Urothelium cell line (cell line): Measurements from ENCODE around the gene MCRIP1.
A peak's percentile ranks its signal among the peaks of the same experiment; 100 is the strongest.

Experiments
- DNase-seq: peaks from one replicate; pipeline ENCODE4 v3.0.0; 2011; ENCODE audit warnings: low spot score, mixed read lengths
- FAIRE-seq: peaks from 2 replicates; lab custom pipeline; 2011; peaks lifted over from hg19 to GRCh38; lab: Jason Lieb, UNC

The MCRIP1 gene

GRCh38 chr17:81822996-81823819 lies 9.9 kb downstream of the MCRIP1 start:
- FAIRE-seq = no peak

GRCh38 chr17:81822312-81822637 lies 10.8 kb downstream of the MCRIP1 start:
- FAIRE-seq (no peak), DNase-seq (no peak)

More at GRCh38 chr17:81822996-81823819, 9.9 kb downstream of the MCRIP1 start:
- DNase-seq = no peak

GRCh38 chr17:81821603-81822311 lies 11.3 kb downstream of the MCRIP1 start:
- DNase-seq (peak; percentile 66), FAIRE-seq (no peak)

- no peak for FAIRE-seq
- no peak for DNase-seq
Measured at GRCh38 chr17:81821147-81821546, 11.9 kb downstream of the MCRIP1 start.

GRCh38 chr17:81819708-81820107 lies 13.4 kb downstream of the MCRIP1 start:
- no peak for DNase-seq
- no peak for FAIRE-seq

GRCh38 chr17:81817758-81818147 lies 15.3 kb downstream of the MCRIP1 start:
- DNase-seq = no peak

GRCh38 chr17:81815646-81815986 lies 17.5 kb downstream of the MCRIP1 start:
- FAIRE-seq = no peak
- no peak for DNase-seq

More at GRCh38 chr17:81817758-81818147, 15.3 kb downstream of the MCRIP1 start:
- FAIRE-seq = no peak

- DNase-seq = no peak
- FAIRE-seq = peak; percentile 35
Measured at GRCh38 chr17:81814748-81815645, 18.1 kb downstream of the MCRIP1 start.

- FAIRE-seq (peak; percentile 74), DNase-seq (no peak)
Measured at GRCh38 chr17:81813861-81814683, 19.0 kb downstream of the MCRIP1 start.

GRCh38 chr17:81813371-81813684 lies 19.8 kb downstream of the MCRIP1 start:
- no peak for FAIRE-seq
- no peak for DNase-seq

- peak; percentile 53 for FAIRE-seq
- no peak for DNase-seq
Measured at GRCh38 chr17:81812571-81813370, 20.3 kb downstream of the MCRIP1 start.

- FAIRE-seq (no peak), DNase-seq (no peak)
Measured at GRCh38 chr17:81811705-81812570, 21.2 kb downstream of the MCRIP1 start.

- DNase-seq (no peak), FAIRE-seq (peak; percentile 9)
Measured at GRCh38 chr17:81810892-81811704, 22.0 kb downstream of the MCRIP1 start.

- DNase-seq (no peak), FAIRE-seq (peak; percentile 37)
Measured at GRCh38 chr17:81810476-81810875, 22.6 kb downstream of the MCRIP1 start.

GRCh38 chr17:81809556-81809998 lies 23.5 kb downstream of the MCRIP1 start:
- no peak for DNase-seq
- FAIRE-seq = no peak

- DNase-seq (no peak), FAIRE-seq (peak; percentile 99)
Measured at GRCh38 chr17:81808778-81809555, 24.1 kb downstream of the MCRIP1 start.

- DNase-seq = no peak
- FAIRE-seq = no peak
Measured at GRCh38 chr17:81807839-81808238, 25.3 kb downstream of the MCRIP1 start.
